H9 (cell line): Measurements from ENCODE around the gene FBXL13. TPM values are rescaled to one million over a fixed set of nuclear protein-coding genes. Genes with fewer than 3 reads are reported as not detected.

Source experiments
- DNase-seq: peaks from one replicate; pipeline ENCODE4 v3.0.0-alpha.2; 2017
- H2AFZ ChIP-seq: one replicate; pipeline ENCODE4 v1.6.1; 2013; ENCODE audit warnings: mild to moderate bottlenecking, low read length, control low read depth, moderate library complexity
- H2AK5ac ChIP-seq: 2 replicates; pipeline ENCODE4 v1.6.1; 2013; ENCODE audit warnings: low read length, control low read depth, mixed read lengths; ENCODE audit not compliant: insufficient read length
- H2BK120ac ChIP-seq: one replicate; pipeline ENCODE4 v1.6.1; 2013; ENCODE audit warnings: low read depth, mild to moderate bottlenecking, low read length, control low read depth, inconsistent platforms; ENCODE audit not compliant: poor library complexity, severe bottlenecking
- H2BK12ac ChIP-seq: 2 replicates; pipeline ENCODE4 v1.6.1; 2013; ENCODE audit warnings: low read length, control low read depth, mixed read lengths, low read depth; ENCODE audit not compliant: insufficient read length
- H2BK15ac ChIP-seq: 2 replicates; pipeline ENCODE4 v1.6.1; 2013; ENCODE audit warnings: low read depth, low read length, control low read depth
- H2BK20ac ChIP-seq: one replicate; pipeline ENCODE4 v1.6.1; 2013; ENCODE audit warnings: low read depth, mild to moderate bottlenecking, low read length, control low read depth, inconsistent platforms; ENCODE audit not compliant: poor library complexity, severe bottlenecking
- H2BK5ac ChIP-seq: 2 replicates; pipeline ENCODE4 v1.6.1; 2013; ENCODE audit warnings: low read length, control low read depth, mixed read lengths; ENCODE audit not compliant: insufficient read length
- H3K14ac ChIP-seq: 2 replicates; pipeline ENCODE4 v1.6.1; 2013; ENCODE audit warnings: low read length, control low read depth; ENCODE audit not compliant: insufficient read depth
- H3K18ac ChIP-seq: 2 replicates; pipeline ENCODE4 v1.6.1; 2013; ENCODE audit warnings: low read depth, mild to moderate bottlenecking, mixed read lengths, low read length, control low read depth; ENCODE audit not compliant: insufficient read length
- H3K23ac ChIP-seq: 2 replicates; pipeline ENCODE4 v1.6.1; 2013; ENCODE audit warnings: low read length, control low read depth, mixed read lengths, low read depth; ENCODE audit not compliant: insufficient read length
- H3K23me2 ChIP-seq: 2 replicates; pipeline ENCODE4 v1.6.1; 2013; ENCODE audit warnings: low read depth, mild to moderate bottlenecking, mixed read lengths, low read length, control low read depth; ENCODE audit not compliant: insufficient read length, poor library complexity, severe bottlenecking
- H3K27ac ChIP-seq: 2 replicates; pipeline ENCODE4 v1.5.1; 2013; ENCODE audit warnings: low read length, control low read depth, mixed read lengths, low read depth; ENCODE audit not compliant: insufficient read length
- H3K27me3 ChIP-seq: 2 replicates; pipeline ENCODE4 v1.6.1; 2013; ENCODE audit warnings: low read length, control low read depth, inconsistent platforms; ENCODE audit not compliant: insufficient read depth
- H3K4ac ChIP-seq: 2 replicates; pipeline ENCODE4 v1.6.1; 2013; ENCODE audit warnings: low read depth, mild to moderate bottlenecking, control low read depth, inconsistent platforms, low read length, moderate library complexity
- H3K4me1 ChIP-seq: 2 replicates; pipeline ENCODE4 v1.6.1; 2013; ENCODE audit warnings: low read length, control low read depth, inconsistent platforms; ENCODE audit not compliant: insufficient read depth
- H3K4me2 ChIP-seq: 2 replicates; pipeline ENCODE4 v1.6.1; 2013; ENCODE audit warnings: low read length, control low read depth, mixed read lengths; ENCODE audit not compliant: insufficient read length, insufficient read depth
- H3K56ac ChIP-seq: 2 replicates; pipeline ENCODE4 v1.6.1; 2013; ENCODE audit warnings: low read depth, mild to moderate bottlenecking, mixed read lengths, low read length, control low read depth; ENCODE audit not compliant: insufficient read length
- H3K79me1 ChIP-seq: 2 replicates; pipeline ENCODE4 v1.6.1; 2013; ENCODE audit warnings: low read depth, mild to moderate bottlenecking, moderate library complexity, low read length, control low read depth, inconsistent platforms; ENCODE audit not compliant: insufficient read depth, poor library complexity, severe bottlenecking
- H3K79me2 ChIP-seq: 2 replicates; pipeline ENCODE4 v1.6.1; 2013; ENCODE audit warnings: low read length, control low read depth, inconsistent platforms; ENCODE audit not compliant: insufficient read depth
- H3K9ac ChIP-seq: 2 replicates; pipeline ENCODE4 v1.6.1; 2013; ENCODE audit warnings: low read length, control low read depth, mixed read lengths; ENCODE audit not compliant: insufficient read length; ENCODE audit errors: extremely low read depth
- H3K9me3 ChIP-seq: one replicate; pipeline ENCODE4 v1.6.1; 2013; ENCODE audit warnings: low read depth, low read length, inconsistent platforms; ENCODE audit not compliant: control insufficient read depth
- H3T11ph ChIP-seq: one replicate; pipeline ENCODE4 v1.6.1; 2013; ENCODE audit warnings: mild to moderate bottlenecking, low read length, control low read depth, inconsistent platforms
- H4K20me1 ChIP-seq: one replicate; pipeline ENCODE4 v1.6.1; 2013; ENCODE audit not compliant: control insufficient read depth, insufficient read length, insufficient read depth
- H4K5ac ChIP-seq: 2 replicates; pipeline ENCODE4 v1.6.1; 2013; ENCODE audit warnings: low read depth, mild to moderate bottlenecking, mixed read lengths, low read length, control low read depth; ENCODE audit not compliant: insufficient read length
- H4K8ac ChIP-seq: replicated peaks from 2 replicates; pipeline ENCODE4 v1.6.1; 2013; ENCODE audit warnings: low read length, control low read depth, mixed read lengths, low read depth; ENCODE audit not compliant: insufficient read length
- H4K91ac ChIP-seq: 2 replicates; pipeline ENCODE4 v1.6.1; 2013; ENCODE audit warnings: low read depth, mild to moderate bottlenecking, moderate library complexity, mixed read lengths, low read length, control low read depth; ENCODE audit not compliant: insufficient read length
- H3K27ac Mint-ChIP-seq, 3 experiments: 2 replicates in 2 of 3; 3 replicates in 1 of 3; pipeline ENCODE4 v1.8.0; 2020 to 2021; ENCODE audit warnings: mixed read lengths in 3 of 3, mild to moderate bottlenecking in 1 of 3, moderate library complexity in 1 of 3
- H3K27me3 Mint-ChIP-seq: 2 replicates; pipeline ENCODE4 v1.8.0; 2021; ENCODE audit warnings: low read depth, mild to moderate bottlenecking, moderate library complexity, mixed read lengths
- H3K36me3 Mint-ChIP-seq, 3 experiments: 2 replicates in 2 of 3; 3 replicates in 1 of 3; pipeline ENCODE4 v1.8.0; 2020 to 2021; ENCODE audit warnings: low read depth in 3 of 3, mixed read lengths in 3 of 3; ENCODE audit not compliant: insufficient read depth in 1 of 3
- H3K4me1 Mint-ChIP-seq, 2 experiments: 2 replicates each; pipeline ENCODE4 v1.8.0; 2020; ENCODE audit warnings: mixed read lengths in 2 of 2
- H3K4me3 Mint-ChIP-seq, 2 experiments: 2 replicates in 1 of 2; 3 replicates in 1 of 2; pipeline ENCODE4 v1.8.0; 2020 to 2021; ENCODE audit warnings: mild to moderate bottlenecking in 2 of 2, mixed read lengths in 2 of 2, moderate library complexity in 1 of 2
- H3K9me3 Mint-ChIP-seq, 2 experiments: 2 replicates in 1 of 2; 3 replicates in 1 of 2; pipeline ENCODE4 v1.8.0; 2020; ENCODE audit warnings: mild to moderate bottlenecking in 2 of 2, mixed read lengths in 2 of 2, moderate library complexity in 1 of 2
- CTCF ChIP-seq: fragments of 200-600 bp; sonication (generic); conservative IDR thresholded peaks from 3 replicates; pipeline ENCODE4 v1.8.0; 2021; ENCODE audit warnings: antibody characterized with exemption, mild to moderate bottlenecking
- WGBS: extraction: QIAGEN DNeasy Blood & Tissue Kit; methylation state at CpG from one replicate; pipeline ENCODE4 v1.1.7; 2013; ENCODE audit warnings: missing lambda C conversion rate, low lambda C conversion rate, mixed read lengths; ENCODE audit not compliant: insufficient read length; ENCODE audit errors: extremely low coverage; 5-methylcytosine and 5-hydroxymethylcytosine counted together
- total RNA-seq: library from RNA; stranded (reverse); gene quantifications from 2 replicates; pipeline ENCODE4 v1.2.1, GENCODE V29; 2021

Gene FBXL13
- total RNA-seq, 1 experiment from 2014 or later: 4.4 TPM

- Histone ChIP-seq H4K20me1 (no peaks in the 10 kb centered on the region), H2BK120ac (no peak overlapping the region), H3K4me1 (no peaks in the 10 kb centered on the region; the same call in 1 of the 2 replicates), H3K18ac (no peak overlapping the region), H3K23me2 (no peaks in the 10 kb centered on the region), H3K79me2 (no peaks in the 10 kb centered on the region), H3K9ac (no peak overlapping the region), H3K27ac (no peak overlapping the region), H2BK15ac (no peak overlapping the region), H3K56ac (no peak overlapping the region), H3K14ac (no peak overlapping the region), H4K5ac (no peak overlapping the region), H2AK5ac (no peak overlapping the region), H3K4me2 (no peak overlapping the region), H3K23ac (no peak overlapping the region), H4K91ac (no peak overlapping the region), H2AFZ (peak overlapping the region; percentile 82), H2BK20ac (no peak overlapping the region), H3K79me1 (no peaks in the 10 kb centered on the region), H3K27me3 (no peaks in the 10 kb centered on the region), H3K4ac (no peak overlapping the region), H3K9me3 (no peaks in the 10 kb centered on the region), H3T11ph (no peak overlapping the region), H2BK5ac (no peak overlapping the region), H4K8ac (no peak overlapping the region), H2BK12ac (no peak overlapping the region)
- 100% methylated on average over 2 of the region's 15 CpGs for WGBS
- H3K27me3 Mint-ChIP-seq: no peaks in the 10 kb centered on the region
- H3K36me3 Mint-ChIP-seq: peaks cover 1 to 9% (median 2%) of the 10 kb centered on the region in 3 experiments; a peak in 3 of 7 replicates
- no peak overlapping the region for H3K4me3 Mint-ChIP-seq
- no peak overlapping the region for H3K27ac Mint-ChIP-seq
- peak; percentile 41 for DNase-seq
- peaks cover 21 to 25% of the 10 kb centered on the region in 2 experiments for H3K4me1 Mint-ChIP-seq
- H3K9me3 Mint-ChIP-seq: peaks cover 2 to 3% of the 10 kb centered on the region in 2 experiments; a peak in 1 of 5 replicates
- peak; percentile 63 for TF ChIP-seq CTCF
Observed at GRCh38 chr7:102974366-102975236, 100.0 kb downstream of the FBXL13 start.
